ENCODE data around the gene CSAD. TPM values are rescaled to one million over a fixed set of nuclear protein-coding genes. Genes with fewer than 3 reads are reported as not detected.

CSAD gene
- total and polyA plus RNA-seq, 3 donors from 2014 or later, result 34.9 to 93.7 (median 73.9) TPM

DNA sequence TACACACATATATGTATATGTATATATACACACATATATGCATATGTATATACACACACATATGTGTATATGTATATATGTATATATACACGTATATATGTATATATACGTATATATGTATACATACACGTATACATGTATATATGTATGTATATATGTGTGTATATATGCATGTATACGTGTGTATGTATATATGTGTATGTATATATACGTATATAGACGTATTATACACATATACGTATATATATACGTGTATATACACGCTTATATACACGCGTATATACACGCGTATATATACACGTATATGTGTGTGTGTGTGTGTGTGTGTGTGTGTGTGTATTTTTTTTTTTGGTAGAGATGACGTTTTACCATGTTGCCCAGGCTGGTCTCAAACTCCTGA is 33.1 kb downstream of the CSAD start:
- no peaks in the 10 kb centered on the region for H3K36me3 ChIP-seq (ENCODE audit: low read depth, missing control alignments)
- H3K9me3 ChIP-seq, result no peaks in the 10 kb centered on the region
- H3K27me3 ChIP-seq, result no peaks in the 10 kb centered on the region
- DNase-seq, result no peak
- intact Hi-C loops (cut with DNase I; ENCODE audit: low total_unique reads), result no loop called here
- no peaks in the 10 kb centered on the region for H3K4me1 ChIP-seq
- TF ChIP-seq POLR2A (IDR thresholded peaks at IDR 0.05), result no peak
- TF ChIP-seq, protein P1, sequence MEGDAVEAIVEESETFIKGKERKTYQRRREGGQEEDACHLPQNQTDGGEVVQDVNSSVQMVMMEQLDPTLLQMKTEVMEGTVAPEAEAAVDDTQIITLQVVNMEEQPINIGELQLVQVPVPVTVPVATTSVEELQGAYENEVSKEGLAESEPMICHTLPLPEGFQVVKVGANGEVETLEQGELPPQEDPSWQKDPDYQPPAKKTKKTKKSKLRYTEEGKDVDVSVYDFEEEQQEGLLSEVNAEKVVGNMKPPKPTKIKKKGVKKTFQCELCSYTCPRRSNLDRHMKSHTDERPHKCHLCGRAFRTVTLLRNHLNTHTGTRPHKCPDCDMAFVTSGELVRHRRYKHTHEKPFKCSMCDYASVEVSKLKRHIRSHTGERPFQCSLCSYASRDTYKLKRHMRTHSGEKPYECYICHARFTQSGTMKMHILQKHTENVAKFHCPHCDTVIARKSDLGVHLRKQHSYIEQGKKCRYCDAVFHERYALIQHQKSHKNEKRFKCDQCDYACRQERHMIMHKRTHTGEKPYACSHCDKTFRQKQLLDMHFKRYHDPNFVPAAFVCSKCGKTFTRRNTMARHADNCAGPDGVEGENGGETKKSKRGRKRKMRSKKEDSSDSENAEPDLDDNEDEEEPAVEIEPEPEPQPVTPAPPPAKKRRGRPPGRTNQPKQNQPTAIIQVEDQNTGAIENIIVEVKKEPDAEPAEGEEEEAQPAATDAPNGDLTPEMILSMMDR (IDR thresholded peaks at IDR 0.05), result no peak
- no peak overlapping the region for H3K4me3 ChIP-seq
- H3K27ac ChIP-seq, result no peak overlapping the region
- WGBS, 2 donors, result 67 to 70% methylated on average over 15 of the region's 15 CpGs

DNA sequence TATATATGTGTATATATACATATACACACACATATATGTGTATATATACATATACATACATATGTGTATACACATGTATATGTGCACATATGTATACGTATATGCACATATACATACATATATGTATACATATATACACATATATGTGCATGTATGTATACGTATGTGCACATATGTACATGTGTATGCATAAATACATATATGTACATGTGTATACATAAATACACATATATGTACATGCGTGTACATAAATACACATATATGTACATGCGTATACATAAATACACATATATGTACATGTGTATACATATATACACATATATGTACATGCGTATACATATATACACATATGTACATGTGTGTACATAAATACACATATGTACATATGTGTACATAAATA is 33.5 kb downstream of the CSAD start:
- no peak for DNase-seq
- Histone ChIP-seq H3K4me1 (no peaks in the 10 kb centered on the region), H3K4me3 (no peak overlapping the region), H3K27me3 (no peaks in the 10 kb centered on the region), H3K36me3 (ENCODE audit: low read depth, missing control alignments) (no peaks in the 10 kb centered on the region), H3K9me3 (no peaks in the 10 kb centered on the region), H3K27ac (no peak overlapping the region)
- WGBS, 2 donors, result 69 to 72% methylated on average over 5 of the region's 5 CpGs
- intact Hi-C loops (cut with DNase I; ENCODE audit: low total_unique reads), result no loop called here
- TF ChIP-seq POLR2A (IDR thresholded peaks at IDR 0.05), result no peak
- TF ChIP-seq, protein P1 (IDR thresholded peaks at IDR 0.05), result no peak

GRCh38 chr12:53145383-53146260 is 35.1 kb downstream of the CSAD start:
- H3K27me3 ChIP-seq, result no peaks in the 10 kb centered on the region
- H3K9me3 ChIP-seq, result no peaks in the 10 kb centered on the region
- H3K27ac ChIP-seq, result no peak overlapping the region
- intact Hi-C loops (cut with DNase I; ENCODE audit: low total_unique reads), result no loop called here
- TF ChIP-seq POLR2A (IDR thresholded peaks at IDR 0.05), result no peak
- TF ChIP-seq, protein P1 (IDR thresholded peaks at IDR 0.05), result no peak
- H3K36me3 ChIP-seq (ENCODE audit: low read depth, missing control alignments), result no peaks in the 10 kb centered on the region
- H3K4me3 ChIP-seq, result no peak overlapping the region
- WGBS, 2 donors, result 87 to 91% methylated on average over 5 of the region's 5 CpGs
- DNase-seq, result no peak
- H3K4me1 ChIP-seq, result no peaks in the 10 kb centered on the region

DNA sequence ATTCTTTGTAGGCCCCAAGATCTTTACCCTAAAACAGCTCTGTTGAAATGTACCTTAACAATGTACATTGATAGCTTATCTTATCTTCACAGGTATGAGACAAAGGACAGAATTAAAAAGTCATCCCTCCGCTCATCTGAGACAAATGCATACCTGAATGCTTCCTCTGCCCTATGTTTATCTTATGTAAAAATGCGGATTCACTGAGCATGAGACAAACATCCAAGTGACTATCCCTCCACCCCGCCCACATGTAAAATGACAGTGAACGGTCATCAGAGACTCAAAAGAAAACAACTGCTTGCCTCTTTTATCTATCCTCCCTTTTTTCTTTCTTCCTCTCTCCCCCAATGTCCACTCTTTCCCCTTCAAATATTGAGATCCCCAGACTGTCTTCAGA is 37.4 kb downstream of the CSAD start:
- H3K36me3 ChIP-seq (ENCODE audit: low read depth, missing control alignments), result no peaks in the 10 kb centered on the region
- H3K27me3 ChIP-seq, result no peaks in the 10 kb centered on the region
- no peaks in the 10 kb centered on the region for H3K4me1 ChIP-seq
- no peaks in the 10 kb centered on the region for H3K9me3 ChIP-seq
- H3K4me3 ChIP-seq, result no peak overlapping the region
- no peak for TF ChIP-seq POLR2A (IDR thresholded peaks at IDR 0.05)
- TF ChIP-seq, protein P1 (IDR thresholded peaks at IDR 0.05), result no peak
- intact Hi-C loops (cut with DNase I; ENCODE audit: low total_unique reads), result no loop called here
- WGBS, 2 donors, result 77 to 89% methylated on average over 4 of the region's 4 CpGs
- DNase-seq, result no peak
- no peak overlapping the region for H3K27ac ChIP-seq

DNA sequence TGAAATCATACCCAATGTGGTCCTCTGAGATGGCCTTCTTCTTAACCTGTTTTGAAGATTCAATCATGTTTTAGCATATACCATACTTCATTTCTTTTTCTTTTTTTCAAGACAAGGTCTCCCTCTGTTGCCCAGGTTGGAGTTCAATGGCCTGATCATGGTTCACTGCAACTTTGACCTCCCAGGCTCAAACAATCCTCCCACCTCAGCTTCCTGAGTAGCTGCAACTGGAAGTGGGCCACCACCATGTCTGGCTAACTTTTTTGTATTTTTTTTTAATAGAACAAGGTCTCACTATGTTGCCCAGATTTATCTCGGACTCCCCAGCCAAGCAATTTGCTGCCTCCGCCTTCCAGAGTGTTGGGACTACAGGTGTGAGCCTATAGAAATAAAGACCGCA is 47.0 kb downstream of the CSAD start:
- DNase-seq, result no peak
- 94 to 95% methylated on average over 3 of the region's 3 CpGs for WGBS, 2 donors
- H3K4me1 ChIP-seq, result no peaks in the 10 kb centered on the region
- no peaks in the 10 kb centered on the region for H3K27me3 ChIP-seq
- H3K36me3 ChIP-seq (ENCODE audit: low read depth, missing control alignments), result no peaks in the 10 kb centered on the region
- no peak overlapping the region for H3K27ac ChIP-seq
- intact Hi-C loops (cut with DNase I; ENCODE audit: low total_unique reads), result no loop called here
- H3K4me3 ChIP-seq, result no peak overlapping the region
- no peaks in the 10 kb centered on the region for H3K9me3 ChIP-seq
- TF ChIP-seq, protein P1 (IDR thresholded peaks at IDR 0.05), result no peak
- TF ChIP-seq POLR2A (IDR thresholded peaks at IDR 0.05), result no peak

All from testis (tissue), 3 donors.